ENCODE data around the gene IRAK1BP1. TPM values are rescaled to one million over a fixed set of nuclear protein-coding genes. Genes with fewer than 3 reads are reported as not detected.

IRAK1BP1 gene
- total RNA-seq, 1 experiment from 2014 or later, result 6.1 TPM

GRCh38 chr6:78844899-78845298 is 22.5 kb upstream of the IRAK1BP1 start:
- no peak for ATAC-seq
- DNase-seq (ENCODE audit: low spot score), result no peak
- POLR2A ChIA-PET, result no interaction called here
- H3K9me3 Mint-ChIP-seq, result peaks cover 8% of the 10 kb centered on the region
- H3K4me3 Mint-ChIP-seq, result no peak overlapping the region
- H3K27ac Mint-ChIP-seq, result no peak overlapping the region
- CTCF ChIA-PET, result no interaction called here
- TF ChIP-seq USF2 (CRISPR knock-in tag; IDR thresholded peaks at IDR 0.05) (no peak), TP53 (CRISPR knock-in tag; IDR thresholded peaks at IDR 0.05) (no peak), ATF1 (CRISPR knock-in tag; IDR thresholded peaks at IDR 0.05) (no peak), ZNF138 (CRISPR knock-in tag; conservative IDR thresholded peaks at IDR 0.05) (no peak)
- H3K36me3 Mint-ChIP-seq, result no peaks in the 10 kb centered on the region
- no peaks in the 10 kb centered on the region for H3K27me3 Mint-ChIP-seq (ENCODE audit: low read depth)
- peaks cover 24% of the 10 kb centered on the region for H3K4me1 Mint-ChIP-seq

GRCh38 chr6:78845567-78845966 is 21.8 kb upstream of the IRAK1BP1 start:
- TF ChIP-seq OVOL2 (CRISPR knock-in tag; IDR thresholded peaks at IDR 0.05; ENCODE audit: borderline replicate concordance) (no peak), NFATC4 (CRISPR knock-in tag; IDR thresholded peaks at IDR 0.05) (no peak), E2F5 (CRISPR knock-in tag; IDR thresholded peaks at IDR 0.05) (no peak), ZNF532 (CRISPR knock-in tag; IDR thresholded peaks at IDR 0.05; ENCODE audit: borderline replicate concordance) (no peak), SMAD4 (CRISPR knock-in tag; IDR thresholded peaks at IDR 0.05) (no peak), STAT6 (CRISPR knock-in tag; conservative IDR thresholded peaks at IDR 0.05; ENCODE audit: low read depth) (no peak), SP1 (CRISPR knock-in tag; conservative IDR thresholded peaks at IDR 0.05) (no peak), ZNF416 (CRISPR knock-in tag; IDR thresholded peaks at IDR 0.05) (no peak), TEAD1 (CRISPR knock-in tag; IDR thresholded peaks at IDR 0.05) (no peak), ZNF281 (CRISPR knock-in tag; IDR thresholded peaks at IDR 0.05) (no peak), GRHL2 (CRISPR knock-in tag; IDR thresholded peaks at IDR 0.05; ENCODE audit: insufficient replicate concordance, severe bottlenecking) (no peak), IRF2 (CRISPR knock-in tag; IDR thresholded peaks at IDR 0.05; ENCODE audit: borderline replicate concordance, low read depth) (no peak), ELF4 (CRISPR knock-in tag; IDR thresholded peaks at IDR 0.05; ENCODE audit: low read depth) (no peak), TP53 (CRISPR knock-in tag; IDR thresholded peaks at IDR 0.05) (no peak)
- ATAC-seq, result no peak
- DNase-seq (ENCODE audit: low spot score), result no peak
- peaks cover 24% of the 10 kb centered on the region for H3K4me1 Mint-ChIP-seq
- no peak overlapping the region for H3K27ac Mint-ChIP-seq
- no peaks in the 10 kb centered on the region for H3K36me3 Mint-ChIP-seq
- no peaks in the 10 kb centered on the region for H3K27me3 Mint-ChIP-seq (ENCODE audit: low read depth)
- H3K9me3 Mint-ChIP-seq, result 0 out of 2 replicates have a peak, but pooled peaks cover 6% of the 10 kb centered on the region
- ChIA-PET POLR2A (no interaction called here), CTCF (no interaction called here)
- H3K4me3 Mint-ChIP-seq, result no peak overlapping the region
